Lung microvascular endothelial cell (primary cell): ENCODE measurements around the gene CLEC10A. TPM values are rescaled to one million over a fixed set of nuclear protein-coding genes. Genes with fewer than 3 reads are reported as not detected.
"Not testable (repeated sequence)": the region's sequence is repeated elsewhere in the genome, so short reads cannot be mapped to it uniquely, and the experiment has no call there.

Experiments
- DNase-seq, 2 donors: peaks; one replicate each; pipeline versions ENCODE4 v3.0.0 to v3.0.0-alpha.2; 2010; ENCODE audit warnings: low read depth in 2 of 2
- total RNA-seq: library from RNA; depleted of rRNA; stranded (reverse); fragments of >200 nt; gene quantifications from 2 replicates; pipeline ENCODE4 v1.2.1, GENCODE V29; 2014

Gene CLEC10A
- total RNA-seq, 1 donor from 2014 or later = 0.99 TPM

DNA sequence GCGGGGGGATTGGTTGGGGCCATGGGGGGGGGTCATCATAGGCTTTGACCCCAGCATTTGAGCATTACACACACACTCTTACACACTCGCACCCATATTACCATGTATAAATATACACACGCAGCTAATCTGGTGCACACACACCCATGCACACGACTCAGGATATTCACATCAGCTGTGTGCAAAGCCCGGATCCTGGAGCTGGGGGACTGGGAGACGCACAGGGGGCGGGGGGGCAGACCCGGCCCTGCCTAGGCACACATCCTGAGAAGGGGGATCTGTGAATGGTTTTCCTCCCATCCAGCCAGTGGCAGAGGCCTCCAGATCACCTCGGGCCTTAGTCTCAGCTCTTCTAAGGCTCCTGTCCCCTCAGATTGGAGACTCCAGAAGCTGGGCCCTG, 28.9 kb upstream of the CLEC10A start:
- no peak for DNase-seq

DNA sequence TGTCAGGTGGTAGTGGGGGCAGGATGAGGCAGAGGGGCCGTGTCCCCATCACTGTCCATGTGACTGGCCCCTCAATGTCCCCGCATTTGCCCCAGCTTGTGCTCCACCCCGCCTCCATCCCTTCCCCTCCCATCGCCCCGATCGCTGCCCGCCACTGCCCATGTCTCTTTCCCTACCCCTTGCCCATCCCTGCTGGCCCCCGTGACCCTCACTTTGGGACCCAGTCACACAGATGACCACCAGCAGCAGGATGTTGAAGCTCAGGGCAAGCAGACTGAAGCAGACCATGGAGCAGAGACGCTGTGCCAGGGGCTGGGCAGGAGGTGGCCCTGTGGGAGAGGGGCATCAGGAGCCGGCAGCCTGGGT, 28.5 kb upstream of the CLEC10A start:
- DNase-seq = no peak

DNA sequence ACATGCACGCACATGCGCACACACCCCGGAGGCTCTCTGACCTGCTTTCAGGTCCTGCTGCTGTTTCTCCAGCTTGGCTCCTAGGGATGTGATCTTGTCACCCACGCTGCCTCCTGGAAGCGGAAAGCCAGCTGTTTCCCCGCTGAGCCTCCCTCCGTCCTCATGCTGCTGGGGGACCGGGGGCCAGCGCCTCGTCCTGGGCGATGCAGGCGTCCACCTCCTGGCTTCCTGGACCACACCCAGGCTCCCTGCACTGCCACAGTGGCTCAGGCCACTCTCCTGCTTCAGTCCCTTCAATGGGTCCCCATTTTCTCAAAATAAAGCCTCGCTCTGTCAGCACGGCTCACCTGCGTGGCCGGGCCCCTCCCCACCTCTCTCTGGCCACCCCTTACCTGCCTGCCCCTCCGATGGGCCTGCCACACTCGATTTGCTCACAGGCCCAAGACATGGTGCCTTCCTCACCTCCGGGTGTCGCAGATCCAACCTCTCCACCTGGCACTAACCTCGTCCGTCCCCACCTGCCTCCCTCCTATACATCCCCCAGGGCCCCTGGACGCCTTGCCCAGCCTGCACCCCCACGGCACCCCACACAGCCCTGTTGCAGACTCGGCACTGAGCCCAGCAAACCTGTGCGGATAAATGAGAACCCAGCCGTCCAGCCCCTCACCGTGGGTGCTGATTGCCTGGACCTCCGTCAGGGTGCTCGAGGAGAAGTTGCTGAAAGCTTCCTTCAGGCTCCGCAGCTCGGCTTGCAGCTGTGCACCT, 27.9 kb upstream of the CLEC10A start:
- no peak for DNase-seq

DNA sequence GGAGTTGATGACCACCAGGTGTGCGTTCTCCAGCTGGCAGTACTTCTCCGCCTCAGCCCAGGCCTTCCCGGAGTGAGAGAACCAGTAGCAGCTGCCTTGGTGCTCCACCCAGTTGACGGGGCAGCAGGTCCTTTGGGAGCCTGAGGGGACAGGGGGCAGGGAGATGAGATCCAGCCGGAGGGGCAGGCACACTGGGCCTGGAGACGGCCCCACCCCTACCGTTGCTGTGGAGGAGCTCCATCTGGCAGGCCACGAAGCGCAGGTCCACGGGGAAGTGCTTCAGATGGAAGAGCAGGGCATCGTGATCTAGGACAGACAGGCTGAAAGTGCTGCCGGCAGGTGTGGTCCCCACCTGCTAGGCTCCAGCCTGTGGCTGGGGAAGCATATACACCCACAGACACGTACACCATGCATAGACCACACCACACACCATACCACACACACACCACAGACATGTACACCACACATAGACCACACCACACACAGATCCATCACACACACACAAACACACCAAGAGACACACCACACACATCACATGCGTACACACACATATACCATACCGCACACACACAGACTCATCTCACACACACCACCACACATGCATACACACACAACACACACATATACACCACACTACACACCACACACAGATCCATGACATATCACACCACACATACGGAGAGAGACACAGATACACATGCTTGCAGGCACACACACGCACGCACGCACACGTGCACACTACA, 27.1 kb upstream of the CLEC10A start:
- DNase-seq = no peak

DNA sequence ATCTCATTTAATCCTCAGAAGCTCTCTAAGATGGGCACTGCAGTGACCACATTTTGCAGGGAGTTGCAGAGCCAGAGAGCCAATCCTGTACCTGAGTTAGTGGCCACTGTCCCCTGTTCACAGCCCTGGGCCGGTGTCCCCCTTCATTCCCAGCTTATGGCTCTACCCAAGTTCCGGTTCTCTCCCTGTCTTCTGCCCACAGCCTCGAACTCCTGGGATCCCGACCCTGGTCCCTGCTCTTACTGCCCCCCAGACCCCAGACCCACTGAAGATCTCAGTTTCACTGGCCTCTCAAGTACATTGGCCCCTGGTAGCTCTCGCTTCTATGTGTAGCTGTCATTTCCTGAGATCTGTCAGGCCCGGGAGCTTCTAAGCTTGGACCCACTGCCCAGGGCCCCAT, 22.4 kb upstream of the CLEC10A start:
- no peak for DNase-seq

DNA sequence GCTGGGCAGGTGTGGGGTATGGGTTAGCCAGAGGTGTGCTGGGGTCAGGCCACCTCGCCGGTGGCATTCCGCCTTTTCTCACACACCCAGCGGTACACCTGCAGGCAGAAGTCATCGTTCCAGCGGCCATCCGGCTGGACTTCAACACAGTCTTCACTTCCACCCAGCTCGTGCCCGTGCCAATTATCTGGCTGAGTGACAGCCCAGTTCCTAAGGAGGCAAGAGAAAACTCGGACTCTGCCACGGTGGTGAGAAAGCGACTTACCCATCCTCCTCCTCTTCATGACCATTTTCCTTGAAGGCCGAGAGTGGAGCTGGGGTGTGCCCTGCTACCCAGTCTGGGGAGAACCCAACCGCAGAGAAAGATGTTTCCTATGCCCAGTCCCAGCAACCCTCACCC, 21.5 kb upstream of the CLEC10A start:
- DNase-seq = no peak

DNA sequence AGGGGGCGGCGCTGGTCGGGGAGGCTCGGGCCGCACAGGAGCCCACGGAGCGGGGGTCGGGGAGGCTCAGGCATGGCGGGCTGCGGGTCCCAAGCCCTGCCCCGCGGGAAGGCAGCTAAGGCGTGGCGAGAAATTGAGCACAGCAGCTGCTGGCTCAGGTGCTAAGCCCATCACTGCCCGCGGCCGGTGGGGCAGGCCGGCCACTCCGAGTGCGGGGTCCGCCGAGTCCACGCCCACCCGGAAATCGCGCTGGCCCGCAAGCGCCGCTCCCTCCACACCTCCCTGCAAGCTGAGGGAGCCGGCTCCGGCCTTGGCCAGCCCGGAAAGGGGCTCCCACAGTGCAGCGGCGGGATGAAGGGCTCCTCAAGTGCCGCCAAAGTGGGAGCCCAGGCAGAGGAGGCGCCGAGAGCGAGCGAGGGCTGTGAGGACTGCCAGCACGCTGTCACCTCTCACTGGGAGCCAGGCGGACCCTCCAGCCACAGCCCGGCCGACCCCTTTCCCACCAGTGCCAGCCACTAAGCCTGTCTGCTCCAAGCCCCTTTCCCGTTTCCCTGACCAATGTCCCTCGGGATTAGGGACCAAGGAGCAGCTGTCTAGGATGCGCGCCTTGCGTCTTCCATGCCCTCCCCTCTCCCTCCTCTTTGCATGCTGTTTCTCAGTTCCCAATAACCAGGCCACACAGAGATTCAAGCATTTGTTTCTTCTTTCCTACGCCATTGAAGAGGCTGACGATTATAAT, 20.8 kb upstream of the CLEC10A start:
- DNase-seq = not testable (repeated sequence)

DNA sequence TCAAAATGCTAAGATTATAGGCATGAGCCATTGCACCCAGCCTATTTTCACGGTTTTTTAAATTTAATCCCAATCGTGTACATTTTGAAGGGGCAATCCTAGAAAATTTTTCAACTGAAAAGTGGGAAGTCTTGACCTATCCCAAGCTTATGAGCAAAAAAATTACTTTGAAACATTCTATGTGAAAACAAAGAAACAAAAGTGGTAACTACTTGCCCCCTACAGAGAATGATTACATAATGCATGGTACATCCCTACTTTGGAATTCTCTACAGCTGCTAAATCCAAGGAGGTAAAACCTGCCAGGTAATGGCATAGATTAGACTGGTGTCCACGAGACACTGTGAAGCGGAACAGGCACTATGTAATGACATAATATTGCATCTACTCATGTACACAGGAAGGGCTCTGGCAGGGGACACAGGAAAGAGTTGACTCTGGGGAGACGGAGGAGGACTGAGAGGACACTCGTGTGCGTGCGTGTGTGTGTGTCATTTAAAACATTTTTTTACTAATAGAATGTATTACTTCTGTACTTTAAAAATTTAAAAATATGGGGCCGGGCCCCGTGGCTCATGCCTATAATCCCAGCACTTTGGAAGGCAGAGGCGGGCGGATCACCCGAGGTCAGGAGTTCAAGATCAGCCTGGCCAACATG, 18.9 kb upstream of the CLEC10A start:
- DNase-seq = peak in 1 of 2 donors; percentile 38

DNA sequence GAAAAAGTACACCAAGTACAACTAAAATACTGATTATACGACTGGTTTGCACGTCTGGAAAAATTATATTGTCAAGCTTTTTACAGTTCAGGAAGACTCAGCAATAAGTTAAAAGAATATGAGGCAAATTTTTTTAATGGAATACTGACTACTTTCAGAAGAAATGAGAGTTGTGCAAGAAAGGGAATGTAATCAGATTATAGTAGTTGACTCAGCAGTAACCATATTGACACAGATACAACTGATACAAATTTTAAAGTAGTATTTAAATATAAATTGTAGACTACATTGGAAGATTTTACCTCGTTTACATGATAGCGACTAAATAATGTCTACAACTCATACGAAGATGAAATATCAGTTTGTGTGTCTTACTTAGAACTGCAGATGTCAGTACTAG, 17.9 kb upstream of the CLEC10A start:
- no peak for DNase-seq

DNA sequence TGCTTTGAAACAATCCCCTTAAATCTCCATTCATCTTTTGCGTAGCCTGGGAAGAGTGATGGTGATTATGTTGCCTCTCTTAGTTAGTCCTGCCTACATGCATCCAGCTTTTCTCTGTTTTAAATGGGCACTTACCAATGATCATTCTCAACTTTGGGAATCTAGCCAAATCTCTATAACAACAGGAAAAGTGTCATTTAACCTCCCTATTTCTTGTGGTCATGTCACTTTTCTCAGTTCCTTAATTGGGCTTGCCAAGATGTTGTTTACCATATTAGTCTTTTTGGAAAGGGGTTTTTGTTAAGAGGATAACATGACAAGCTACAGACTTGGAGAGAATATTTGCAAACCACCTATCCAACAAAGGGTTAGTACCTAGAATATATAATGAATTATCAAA, 15.6 kb upstream of the CLEC10A start:
- DNase-seq = peak; percentile 48 to 52

DNA sequence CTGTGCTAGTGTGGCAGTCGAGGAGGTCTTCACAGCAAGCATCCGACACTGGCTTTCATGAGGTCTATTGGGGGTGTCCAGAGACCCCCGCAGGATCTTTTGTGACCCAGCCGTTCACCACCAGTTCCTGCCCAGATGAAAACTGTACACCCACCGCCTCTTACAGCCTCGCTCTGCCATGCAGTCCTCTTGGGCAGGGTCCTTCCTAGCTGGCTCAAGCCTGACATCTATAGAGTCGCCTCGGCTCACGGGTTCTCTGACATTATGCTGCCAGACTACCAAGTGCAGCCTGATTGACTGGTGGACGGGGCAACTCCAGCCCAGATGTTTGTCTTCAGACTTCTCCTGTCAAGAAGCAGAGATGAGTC, 14.6 kb upstream of the CLEC10A start:
- DNase-seq = no peak

DNA sequence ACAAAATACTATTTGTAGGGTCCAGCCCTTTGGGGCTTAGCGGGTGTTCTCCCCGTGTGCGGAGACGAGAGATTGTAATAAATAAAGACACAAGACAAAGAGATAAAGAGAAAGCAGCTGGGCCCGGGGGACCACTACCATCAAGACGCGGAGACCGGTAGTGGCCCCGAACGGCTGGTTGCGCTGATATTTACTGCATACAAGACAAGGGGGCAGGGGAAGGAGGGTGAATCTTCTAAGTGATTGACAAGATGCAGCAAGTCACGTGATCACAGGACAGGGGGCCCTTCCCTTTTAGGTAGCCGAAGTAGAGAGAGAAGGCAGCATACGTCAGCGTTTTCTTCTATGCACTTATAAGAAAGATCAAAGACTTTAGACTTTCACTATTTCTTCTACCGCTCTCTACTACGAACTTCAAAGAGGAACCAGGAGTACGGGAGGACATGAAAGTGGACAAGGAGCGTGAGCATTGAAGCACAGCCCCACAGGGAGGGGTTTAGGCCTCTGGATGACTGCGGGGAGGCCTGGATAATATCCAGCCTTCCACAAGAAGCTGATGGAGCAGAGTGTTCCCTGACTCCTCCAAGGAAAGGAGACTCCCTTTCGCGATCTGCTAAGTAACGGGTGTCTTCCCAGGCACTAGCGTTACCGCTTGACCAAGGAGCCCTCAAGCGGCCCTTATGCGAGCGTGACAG, 11.4 kb upstream of the CLEC10A start:
- DNase-seq = not testable (repeated sequence)

DNA sequence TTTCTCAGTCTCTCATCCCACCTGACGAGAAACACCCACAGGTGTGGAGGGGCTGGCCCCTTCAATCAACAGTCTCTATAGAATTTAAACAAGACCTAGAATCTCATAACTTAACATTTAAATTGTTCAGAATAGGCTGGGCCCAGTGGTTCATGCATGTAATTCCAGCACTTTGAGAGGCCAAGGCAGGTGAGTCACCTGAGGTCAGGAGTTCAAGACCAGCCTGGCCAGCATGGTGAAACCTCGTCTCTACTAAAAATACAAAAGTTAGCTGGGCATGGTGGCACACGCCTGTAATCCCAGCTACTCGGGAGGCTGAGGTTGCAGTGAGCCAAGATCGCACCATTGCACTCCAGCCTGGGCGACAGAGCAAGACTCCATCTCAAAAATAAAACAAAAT, 9.5 kb upstream of the CLEC10A start:
- DNase-seq = not testable (repeated sequence)

DNA sequence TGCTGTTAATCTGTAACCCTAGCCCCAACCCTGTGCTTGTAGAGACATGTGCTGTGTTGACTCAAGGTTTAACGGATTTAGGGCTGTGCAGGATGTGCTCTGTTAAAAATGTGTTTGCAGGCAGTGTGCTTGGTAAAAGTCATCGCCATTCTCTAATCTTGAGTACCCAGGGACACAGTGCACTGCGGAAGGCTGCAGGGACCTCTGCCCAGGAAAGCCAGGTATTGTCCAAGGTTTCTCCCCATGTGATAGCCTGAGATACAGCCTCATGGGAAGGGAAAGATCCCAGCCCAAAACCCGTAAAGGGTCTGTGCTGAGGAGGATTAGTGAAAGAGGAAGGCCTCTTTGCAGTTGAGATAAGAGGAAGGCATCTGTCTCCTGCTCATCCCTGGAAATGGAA, 8.4 kb upstream of the CLEC10A start:
- not testable (repeated sequence) for DNase-seq

DNA sequence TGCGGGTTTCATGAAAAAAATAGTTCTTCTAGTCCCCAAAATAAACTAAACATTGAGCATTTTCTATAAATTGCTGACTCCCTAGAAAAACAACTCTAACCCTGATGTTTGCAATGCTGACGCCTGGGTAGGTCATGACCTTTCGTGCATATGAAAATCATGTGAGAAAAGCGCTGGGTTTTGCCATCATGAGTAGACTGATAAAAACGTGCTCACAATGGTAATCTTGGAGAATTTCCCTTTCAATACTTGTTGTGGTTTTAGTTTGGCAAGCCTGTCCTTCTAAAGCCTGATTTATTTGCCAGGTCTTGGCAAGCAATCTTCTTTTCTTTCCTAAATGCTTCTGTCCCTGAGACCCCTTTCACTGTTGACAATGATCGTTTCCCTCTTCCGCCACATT, 4.0 kb upstream of the CLEC10A start:
- peak; percentile 21 to 90 for DNase-seq

DNA sequence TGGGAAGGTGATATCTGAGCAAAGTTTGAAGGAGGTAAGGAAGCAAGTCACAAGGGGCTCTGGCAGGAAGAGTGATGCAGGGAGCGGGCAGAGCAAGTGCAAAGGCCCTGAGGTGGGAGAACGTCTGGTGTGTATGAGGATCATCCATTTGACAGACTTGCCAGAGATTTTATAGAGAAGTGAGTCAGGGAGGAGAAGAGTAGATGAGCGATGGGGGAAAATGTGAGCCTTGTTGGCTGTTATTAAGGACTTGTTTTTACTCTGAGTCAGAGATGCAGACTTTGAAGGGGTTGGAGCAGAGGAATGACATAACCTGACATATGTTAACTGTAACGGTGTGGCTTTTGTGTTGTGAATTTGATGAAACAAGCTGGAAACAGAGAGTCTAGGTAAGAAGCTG, 3.5 kb upstream of the CLEC10A start:
- peak in 1 of 2 donors; percentile 43 for DNase-seq

DNA sequence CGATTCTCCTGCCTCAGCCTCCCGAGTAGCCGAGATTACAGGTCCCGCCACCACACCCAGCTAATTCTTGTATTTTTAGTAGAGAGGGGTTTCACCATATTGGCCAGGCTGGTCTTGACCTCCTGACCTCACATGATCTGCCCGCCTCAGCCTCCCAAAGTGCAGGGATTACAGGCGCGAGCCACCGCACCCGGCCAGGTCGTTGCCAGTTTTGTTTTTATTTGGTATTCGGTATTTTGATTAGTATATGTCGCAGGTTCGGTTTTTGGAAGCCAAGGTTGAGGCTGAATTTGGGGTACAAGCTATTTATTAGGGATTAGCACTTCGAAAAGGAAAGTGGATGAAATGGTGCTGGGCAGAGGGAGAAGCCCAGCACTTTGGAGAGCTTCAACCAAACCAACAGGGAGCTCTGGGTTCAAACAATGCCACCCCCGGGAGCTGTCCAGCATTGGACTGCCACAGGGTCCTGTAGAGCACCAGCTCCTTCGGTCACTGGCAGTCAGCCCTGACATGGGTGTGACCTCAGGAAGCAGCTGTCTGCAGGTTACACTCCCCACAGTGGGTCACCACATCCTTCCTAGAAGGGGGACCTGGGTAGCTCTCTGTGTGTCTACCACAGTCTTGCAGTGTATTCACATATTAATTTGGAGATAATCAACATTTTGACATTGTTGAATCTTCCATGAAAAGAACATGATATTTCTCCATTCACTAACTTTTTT, 1.5 kb upstream of the CLEC10A start:
- peak; percentile 27 to 49 for DNase-seq

DNA sequence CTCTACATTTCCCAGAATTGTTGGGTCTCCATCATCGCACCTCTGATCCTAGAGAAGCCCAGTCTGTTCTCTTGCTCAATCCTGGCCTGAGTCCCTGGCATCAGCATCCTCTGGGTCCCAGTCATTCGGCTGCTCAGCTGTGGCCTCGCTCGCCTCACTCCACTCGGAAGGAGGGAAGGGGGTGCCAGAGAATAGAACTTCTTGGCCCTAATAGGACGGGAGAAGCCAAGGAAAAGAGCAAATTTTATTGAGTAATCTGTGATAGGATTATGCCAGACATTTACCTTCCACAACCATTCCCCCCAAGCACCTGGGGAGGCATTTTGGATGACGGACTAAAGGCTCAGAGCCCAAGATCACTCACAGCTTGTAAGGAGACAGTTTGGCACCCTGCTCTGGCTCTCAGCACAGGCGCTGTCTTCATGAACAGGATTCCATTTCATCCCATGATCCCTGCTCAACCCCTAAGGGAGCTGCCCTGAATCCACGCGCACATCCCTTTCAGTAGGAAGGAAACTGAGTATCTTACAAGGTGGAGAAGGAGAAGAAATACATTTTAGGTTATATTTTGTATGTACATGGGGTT, 498 bp upstream of the CLEC10A start:
- peak in 1 of 2 donors; percentile 20 for DNase-seq

DNA sequence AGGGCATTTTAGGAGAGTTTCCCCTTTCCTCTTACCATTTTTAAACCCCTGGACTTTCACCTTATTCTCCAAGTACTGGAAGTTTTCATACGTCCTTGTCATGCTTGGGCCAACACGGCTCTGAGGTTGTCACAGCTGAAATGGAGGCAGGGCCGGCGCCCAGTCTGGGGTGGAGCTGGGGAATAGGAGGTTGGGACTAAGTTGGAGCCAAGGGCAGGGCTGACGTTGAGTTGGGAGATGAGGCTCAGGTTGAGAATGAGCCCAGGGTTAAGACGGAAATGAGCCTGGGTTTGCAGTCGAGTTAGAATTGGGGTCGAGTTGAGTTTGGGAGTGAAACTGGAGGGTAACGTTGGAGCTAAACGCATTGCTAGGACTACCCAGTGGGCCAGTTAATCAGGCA, 1.3 kb downstream of the CLEC10A start:
- DNase-seq = no peak

DNA sequence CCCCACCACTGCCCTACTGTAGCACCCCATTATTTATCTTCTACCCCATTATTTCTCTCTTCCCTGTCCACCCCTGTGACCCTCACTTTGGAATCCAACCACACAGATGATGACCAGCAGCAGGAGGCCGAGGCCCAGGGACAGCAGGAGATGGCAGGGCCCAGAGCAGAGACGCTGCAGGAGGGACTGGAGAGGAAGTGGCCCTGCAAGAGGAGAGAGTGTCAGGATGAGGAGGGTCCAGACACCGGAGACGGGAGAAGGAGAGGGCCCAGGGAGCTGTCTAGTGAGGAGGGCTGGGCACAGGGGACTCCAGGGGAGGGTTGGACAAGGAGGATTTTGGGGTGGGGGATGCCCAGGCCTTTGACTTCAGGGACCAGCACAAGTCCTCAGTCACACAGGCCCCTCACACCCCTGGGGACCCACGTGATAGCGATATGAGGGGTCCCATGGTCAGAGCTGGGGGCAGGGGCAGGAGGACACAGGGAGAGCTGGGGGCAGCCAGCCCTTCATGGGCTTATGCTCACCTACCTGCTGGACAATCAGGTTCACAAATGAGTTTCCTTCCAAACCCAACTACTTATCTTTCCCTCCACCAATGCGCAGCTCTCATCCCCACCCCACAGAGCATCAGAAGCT, 2.0 kb downstream of the CLEC10A start:
- DNase-seq = no peak
